Fibroblast of skin of right biceps (primary cell): ENCODE measurements around the gene PDE7B.

Experiments
- DNase-seq: peaks from one replicate; pipeline ENCODE4 v3.0.0-alpha.2; 2013

Gene PDE7B

DNA sequence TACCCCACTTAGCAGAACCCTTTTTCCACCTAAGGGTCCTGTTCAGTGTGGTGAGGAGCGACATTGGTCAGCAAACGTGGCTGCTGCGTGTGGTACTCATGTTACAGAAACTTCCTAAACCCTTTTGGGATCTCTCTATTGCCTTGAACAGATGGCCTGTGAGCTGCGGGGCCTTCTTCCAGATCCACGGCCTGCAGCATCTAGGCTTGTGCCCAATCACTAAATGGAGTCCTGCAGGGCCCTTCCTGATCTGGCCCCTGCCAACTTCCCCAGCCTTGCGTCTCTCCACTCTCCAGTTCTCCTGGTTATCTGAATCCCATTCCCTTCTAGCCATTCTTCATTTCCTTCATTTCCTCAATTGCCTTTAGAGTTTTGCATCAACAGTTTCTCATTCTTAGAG lies 85.6 kb downstream of the PDE7B start:
- no peak for DNase-seq

DNA sequence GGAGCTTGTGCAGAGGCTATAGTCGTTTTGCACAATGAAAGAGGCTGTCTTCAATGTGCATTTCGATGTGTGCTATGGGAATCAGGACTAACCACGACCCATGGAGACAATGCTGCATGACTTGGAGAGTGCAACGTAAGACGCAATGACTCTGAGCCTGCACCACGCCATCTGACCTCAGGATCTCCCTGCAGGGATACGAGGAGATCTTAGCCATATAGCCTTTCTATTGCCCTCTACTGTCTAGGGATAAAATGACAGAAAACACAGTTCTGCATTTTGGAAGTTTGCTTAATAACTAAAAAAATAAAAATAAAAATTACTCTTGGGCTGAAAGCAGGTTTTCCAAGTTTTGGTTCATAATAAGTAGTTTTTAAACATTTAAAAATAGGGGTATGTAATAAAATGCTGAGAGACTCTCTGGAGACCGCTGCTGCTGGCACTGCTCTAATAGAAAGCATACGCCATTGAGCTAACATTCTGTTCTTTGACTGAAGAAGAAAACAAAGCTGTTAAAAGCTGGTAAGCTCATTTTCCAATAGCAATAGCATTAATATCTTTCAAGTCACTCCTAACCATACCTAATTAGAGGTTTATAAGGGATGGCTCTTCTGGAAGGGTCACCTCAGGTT lies 87.2 kb downstream of the PDE7B start:
- DNase-seq, result peak; percentile 82

DNA sequence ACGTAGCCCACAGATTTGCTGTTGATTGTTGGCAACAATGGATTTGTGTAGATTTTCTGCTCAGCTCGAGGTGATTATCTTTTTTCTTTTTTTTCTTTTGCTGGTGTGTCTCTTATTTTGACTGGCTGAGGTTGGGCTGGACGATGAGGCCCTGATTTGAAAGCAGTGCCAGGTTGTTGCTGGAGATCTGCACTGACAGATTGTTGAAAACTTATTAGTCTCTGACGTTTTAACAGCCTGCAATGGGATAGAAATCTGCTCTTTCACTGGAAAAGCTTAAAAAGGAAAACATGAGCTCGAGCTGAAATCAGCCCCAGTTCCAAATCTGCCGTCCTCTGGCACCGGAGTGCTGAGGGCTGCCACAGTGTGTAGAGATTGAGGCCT lies 87.7 kb downstream of the PDE7B start:
- DNase-seq, result peak; percentile 61

DNA sequence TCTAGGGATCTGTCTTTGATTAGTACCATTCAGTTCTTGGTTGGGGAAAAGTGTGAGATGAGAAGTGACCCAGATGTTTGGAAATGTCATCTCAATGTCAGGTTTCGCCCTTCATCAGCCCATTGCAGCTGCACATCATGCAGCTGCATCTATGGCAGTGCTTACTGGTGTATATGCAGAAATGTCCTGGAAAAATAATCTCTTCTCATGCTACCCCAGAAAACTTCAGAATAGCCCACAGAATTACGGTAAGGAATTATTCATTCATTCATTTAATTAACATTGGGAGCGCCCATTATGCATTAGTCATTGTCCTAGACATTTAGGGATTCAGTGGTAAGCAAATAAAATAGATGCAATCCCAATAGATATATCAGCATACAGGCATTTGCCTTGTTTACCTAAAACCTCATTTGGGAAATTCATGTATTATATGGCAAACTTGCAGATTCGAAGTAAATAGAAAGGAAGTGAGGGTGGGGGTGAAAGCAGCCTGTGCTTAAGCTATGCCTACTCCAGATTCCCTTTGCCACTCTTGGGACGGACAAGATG lies 89.2 kb downstream of the PDE7B start:
- no peak for DNase-seq

- peak; percentile 69 for DNase-seq
Measured at GRCh38 chr6:135941275-135942025, 89.9 kb downstream of the PDE7B start.

GRCh38 chr6:135944120-135944519 lies 92.6 kb downstream of the PDE7B start:
- no peak for DNase-seq

- DNase-seq, result no peak
Measured at GRCh38 chr6:135946674-135947073, 95.2 kb downstream of the PDE7B start.

DNA sequence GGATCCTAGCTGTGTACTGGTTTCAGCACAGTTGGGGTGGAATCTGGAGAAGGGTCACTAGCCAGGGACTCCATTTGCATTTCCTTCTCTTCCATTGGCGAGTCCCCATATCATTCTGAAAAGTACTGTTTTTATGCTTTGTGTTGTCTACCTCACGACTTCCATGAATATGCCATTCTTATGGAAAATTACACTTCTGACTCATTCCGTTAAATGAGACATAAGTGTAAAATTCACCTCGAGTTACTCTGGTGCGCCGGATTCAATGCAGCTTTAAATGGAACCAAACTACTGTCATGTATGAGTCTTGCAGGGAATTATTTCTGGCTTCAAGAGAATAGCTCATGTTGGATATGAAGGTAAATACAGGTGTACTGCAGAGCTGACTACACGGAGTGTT lies 99.2 kb downstream of the PDE7B start:
- DNase-seq, result no peak

- DNase-seq, result no peak
Measured at GRCh38 chr6:135951169-135951568, 99.7 kb downstream of the PDE7B start.

DNA sequence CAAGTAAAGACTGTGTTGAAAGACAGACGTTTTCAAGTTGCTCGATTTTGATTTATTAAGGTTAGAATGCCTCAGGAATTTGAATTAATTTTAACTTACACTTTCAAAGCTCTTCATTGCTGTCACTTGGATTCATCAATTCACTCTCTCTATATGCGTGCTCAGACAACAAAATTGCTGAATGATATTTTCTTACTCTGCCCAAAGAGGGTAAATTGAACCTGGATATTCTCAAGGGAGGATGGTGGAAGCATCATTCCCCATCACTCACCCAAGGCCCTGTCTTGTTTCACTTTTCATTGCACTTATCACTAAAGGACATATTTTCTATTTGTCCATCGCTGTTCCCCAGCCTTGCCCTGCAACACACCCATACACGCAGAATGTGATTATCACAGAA lies 102.3 kb downstream of the PDE7B start:
- no peak for DNase-seq

- no peak for DNase-seq
Measured at GRCh38 chr6:135955099-135955498, 103.6 kb downstream of the PDE7B start.

- peak; percentile 66 for DNase-seq
Measured at GRCh38 chr6:135962731-135963130, 111.2 kb downstream of the PDE7B start.

DNA sequence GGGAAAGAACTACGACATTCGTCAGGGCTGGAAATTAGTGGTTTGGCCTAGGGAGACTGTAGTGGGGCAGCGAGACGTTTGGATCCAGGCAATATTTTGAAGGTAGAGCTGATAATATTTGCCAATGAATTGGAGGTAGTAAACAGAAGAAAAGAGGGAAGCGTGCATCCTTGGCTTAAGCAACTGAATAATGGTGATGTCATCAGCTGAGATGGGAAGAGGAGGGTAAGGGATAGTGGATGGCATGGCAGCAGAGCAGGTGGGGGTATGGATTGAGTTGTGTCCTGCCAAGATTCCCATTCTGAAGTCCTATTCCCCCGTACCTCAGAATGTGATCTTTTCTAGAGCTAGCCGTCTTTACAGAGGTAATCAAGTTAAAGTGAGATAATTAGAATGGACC lies 119.2 kb downstream of the PDE7B start:
- DNase-seq, result no peak

DNA sequence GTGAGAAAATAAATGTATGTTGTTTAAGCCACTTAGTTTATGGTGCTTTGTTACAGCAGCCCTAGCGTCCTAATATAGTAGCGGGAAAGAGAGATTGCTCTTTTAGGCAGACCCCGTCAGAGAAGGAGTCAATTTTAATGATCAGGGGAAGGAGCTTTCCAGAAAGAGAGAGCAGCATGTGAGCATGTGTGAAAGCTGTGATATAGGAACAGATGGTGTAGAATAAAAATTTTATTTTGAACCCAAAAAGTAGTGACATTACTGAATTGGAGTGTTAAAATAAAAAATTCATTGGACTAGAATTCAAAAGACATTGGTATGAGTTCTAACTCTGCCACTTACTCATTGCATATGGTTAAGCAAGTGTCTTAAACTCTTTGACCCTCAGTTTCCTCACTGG lies 119.8 kb downstream of the PDE7B start:
- no peak for DNase-seq

DNA sequence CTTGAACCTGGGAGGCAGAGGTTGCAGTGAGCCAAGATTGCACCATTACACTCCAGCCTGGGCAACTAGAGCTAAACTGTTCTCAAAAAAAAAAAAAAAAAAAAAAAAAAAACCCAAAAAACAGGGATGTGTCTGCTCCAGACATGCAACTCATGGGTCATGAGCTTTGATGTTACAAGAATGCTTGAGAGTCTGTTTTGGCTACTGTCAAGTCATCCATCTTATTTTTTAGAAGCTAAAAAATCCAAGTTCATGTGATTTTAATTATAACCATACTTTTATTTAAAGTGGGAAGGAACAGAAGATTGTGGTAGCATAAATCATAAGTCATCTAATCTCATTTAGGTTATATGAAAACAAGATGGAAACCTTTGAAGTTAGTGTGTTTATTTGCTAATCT lies 120.6 kb downstream of the PDE7B start:
- DNase-seq, result peak; percentile 59

DNA sequence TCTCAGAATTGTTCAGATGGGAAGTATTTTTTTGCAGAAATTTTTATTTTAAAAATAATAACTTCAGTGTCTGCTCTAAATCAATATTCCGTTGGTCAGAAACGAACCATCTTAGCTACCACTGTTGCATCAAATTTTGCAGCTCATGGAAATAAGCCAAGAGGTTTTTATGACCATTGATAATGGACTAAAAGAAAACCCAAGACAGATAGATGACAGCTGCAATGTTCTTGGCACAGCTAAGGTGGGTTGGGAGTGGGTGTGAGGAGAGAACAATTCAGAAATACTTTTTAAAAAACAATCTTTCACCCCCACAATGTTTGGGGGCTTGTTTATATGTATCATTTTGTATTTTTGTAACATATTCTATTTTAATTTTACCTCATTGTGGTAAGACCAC lies 121.1 kb downstream of the PDE7B start:
- no peak for DNase-seq

GRCh38 chr6:135974426-135974825 lies 122.9 kb downstream of the PDE7B start:
- DNase-seq, result peak; percentile 20

DNA sequence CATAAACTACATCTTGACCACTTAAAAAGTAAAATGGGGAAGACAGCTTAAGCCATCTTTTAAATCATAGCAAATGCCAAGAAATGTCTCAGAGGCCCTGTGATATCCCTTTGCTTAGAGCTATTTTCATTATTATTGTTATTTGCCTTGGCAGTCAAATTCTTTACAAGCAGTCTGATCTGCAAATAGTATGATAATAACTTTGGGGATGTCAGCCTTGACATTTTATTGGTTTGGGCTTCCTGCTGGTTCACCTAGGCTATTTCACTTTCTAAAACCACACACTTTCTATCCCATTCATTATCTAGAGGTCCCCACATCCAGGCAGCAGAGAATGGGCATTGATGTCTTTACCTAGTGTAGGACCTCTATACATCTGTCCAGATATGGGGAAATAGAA lies 125.1 kb downstream of the PDE7B start:
- no peak for DNase-seq

DNA sequence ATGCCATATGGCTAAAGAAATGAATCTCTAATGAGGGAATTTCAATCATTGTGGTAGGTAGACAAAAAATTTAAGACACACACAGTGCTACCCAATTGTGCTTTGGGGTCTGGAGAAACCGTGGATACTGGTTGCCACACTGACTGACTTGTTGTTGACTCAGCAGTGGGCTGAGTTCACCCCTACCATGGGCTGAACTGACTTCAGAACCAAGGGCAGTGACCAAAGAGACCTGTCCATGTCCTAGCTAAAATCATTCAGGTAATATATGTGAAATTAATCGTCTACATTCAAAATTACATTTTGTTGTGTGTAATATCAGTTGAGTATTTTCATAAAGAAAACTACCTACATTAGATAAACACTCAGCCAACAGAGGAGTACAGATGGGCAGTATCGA lies 131.6 kb downstream of the PDE7B start:
- no peak for DNase-seq

- DNase-seq, result peak; percentile 61
Measured at GRCh38 chr6:135983718-135984343, 132.3 kb downstream of the PDE7B start.

DNA sequence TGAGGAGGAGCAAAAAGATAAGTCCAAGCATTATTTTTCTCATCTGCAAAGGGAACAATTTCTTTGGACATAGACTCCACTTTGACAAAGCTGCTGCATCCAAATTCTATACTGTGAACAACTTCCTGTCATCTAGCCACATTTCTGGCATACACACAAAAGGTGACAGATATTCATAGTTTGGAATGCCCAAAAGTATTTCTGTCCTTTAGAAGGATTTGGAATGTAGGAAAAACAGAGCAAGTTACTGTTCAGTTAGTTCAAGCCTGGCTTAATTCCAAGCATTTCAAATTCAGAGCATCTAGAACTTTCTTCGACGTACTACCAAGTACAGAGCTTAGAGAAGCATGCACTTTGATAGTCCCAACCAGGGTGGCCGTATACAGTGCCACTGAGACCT lies 134.0 kb downstream of the PDE7B start:
- peak; percentile 83 for DNase-seq

GRCh38 chr6:135987226-135987625 lies 135.7 kb downstream of the PDE7B start:
- DNase-seq, result no peak

- no peak for DNase-seq
Measured at GRCh38 chr6:135990439-135990838, 138.9 kb downstream of the PDE7B start.

DNA sequence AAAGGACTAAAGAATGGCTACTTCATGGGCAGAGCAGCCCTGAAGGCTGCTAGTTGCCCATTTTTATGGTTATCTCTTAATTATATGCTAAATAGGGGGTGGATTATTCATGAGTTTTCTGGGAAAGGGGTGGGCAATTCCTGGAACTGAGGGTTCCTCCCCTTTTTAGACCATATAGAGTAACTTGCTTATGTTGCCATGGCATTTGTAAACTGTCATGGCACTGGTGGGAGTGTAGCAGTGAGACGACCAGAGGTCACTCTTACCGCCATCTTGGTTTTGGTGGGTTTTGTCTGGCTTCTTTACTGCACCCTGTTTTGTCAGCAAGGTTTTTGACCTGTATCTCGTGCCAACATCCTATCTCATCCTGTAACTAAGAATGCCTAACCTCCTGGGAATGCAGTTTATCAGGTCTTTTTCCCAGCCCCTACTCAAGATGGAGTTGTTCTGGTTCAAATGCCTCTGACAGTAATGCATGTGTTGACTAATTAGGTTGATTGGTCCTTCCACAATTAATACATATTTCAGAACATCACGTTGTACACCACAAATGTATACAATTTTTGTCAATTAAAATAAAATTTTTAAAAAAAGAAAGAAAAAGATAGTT lies 139.5 kb downstream of the PDE7B start:
- no peak for DNase-seq
